Stimulated activated CD8-positive, alpha-beta memory T cell treated with anti-CD3 and anti-CD28 coated beads, Interleukin-12 subunit alpha, Interleukin-12 subunit beta, amount 100 ng/mL, for 4 hours (primary cell): ENCODE measurements around the gene TRAF3IP1.

ENCODE experiments used
- DNase-seq: peaks from one replicate; pipeline ENCODE4 v3.0.0-alpha.2; 2020; ENCODE audit warnings: low read depth

The TRAF3IP1 gene

GRCh38 chr2:238449241-238449640 is 128.9 kb downstream of the TRAF3IP1 start:
- DNase-seq = no peak

GRCh38 chr2:238449909-238450417 is 129.6 kb downstream of the TRAF3IP1 start:
- no peak for DNase-seq

GRCh38 chr2:238450440-238450861 is 130.1 kb downstream of the TRAF3IP1 start:
- DNase-seq = no peak
